OCI-LY1 (cell line): ENCODE data around the gene RFX8.

Experiments used
- EZH2 ChIP-seq: fragments of 200-600 bp; sonication (generic), shearing (Covaris generic); IDR thresholded peaks from 2 replicates; pipeline ENCODE4 v1.8.0; 2017; ENCODE audit warnings: borderline replicate concordance, mixed run types, mild to moderate bottlenecking, antibody characterized with exemption, low read length, moderate library complexity, mixed read lengths
- TF ChIP-seq, protein P1 (sequence below): fragments of 200-600 bp; sonication (generic), shearing (Covaris generic); IDR thresholded peaks from 2 replicates; pipeline ENCODE4 v1.5.1; 2017; ENCODE audit warnings: mild to moderate bottlenecking, antibody characterized with exemption, low read length, moderate library complexity, mixed read lengths

- TF ChIP-seq EZH2: no peak
- TF ChIP-seq, protein P1, sequence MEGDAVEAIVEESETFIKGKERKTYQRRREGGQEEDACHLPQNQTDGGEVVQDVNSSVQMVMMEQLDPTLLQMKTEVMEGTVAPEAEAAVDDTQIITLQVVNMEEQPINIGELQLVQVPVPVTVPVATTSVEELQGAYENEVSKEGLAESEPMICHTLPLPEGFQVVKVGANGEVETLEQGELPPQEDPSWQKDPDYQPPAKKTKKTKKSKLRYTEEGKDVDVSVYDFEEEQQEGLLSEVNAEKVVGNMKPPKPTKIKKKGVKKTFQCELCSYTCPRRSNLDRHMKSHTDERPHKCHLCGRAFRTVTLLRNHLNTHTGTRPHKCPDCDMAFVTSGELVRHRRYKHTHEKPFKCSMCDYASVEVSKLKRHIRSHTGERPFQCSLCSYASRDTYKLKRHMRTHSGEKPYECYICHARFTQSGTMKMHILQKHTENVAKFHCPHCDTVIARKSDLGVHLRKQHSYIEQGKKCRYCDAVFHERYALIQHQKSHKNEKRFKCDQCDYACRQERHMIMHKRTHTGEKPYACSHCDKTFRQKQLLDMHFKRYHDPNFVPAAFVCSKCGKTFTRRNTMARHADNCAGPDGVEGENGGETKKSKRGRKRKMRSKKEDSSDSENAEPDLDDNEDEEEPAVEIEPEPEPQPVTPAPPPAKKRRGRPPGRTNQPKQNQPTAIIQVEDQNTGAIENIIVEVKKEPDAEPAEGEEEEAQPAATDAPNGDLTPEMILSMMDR: no peak
Observed at GRCh38 chr2:101354420-101355311, 120.2 kb downstream of the RFX8 start.
